Activated T-helper 1 cell treated with Interleukin-2 at 50 U/mL for 16 hours (primary cell): ENCODE results near the gene ACOT9.
"Not testable (repeated sequence)": the region's sequence is repeated elsewhere in the genome, so short reads cannot be mapped to it uniquely, and the experiment has no call there.

Source experiments
- DNase-seq: peaks from one replicate; pipeline ENCODE4 v3.0.0-alpha.2; 2020; ENCODE audit warnings: low read depth

ACOT9 gene

DNA sequence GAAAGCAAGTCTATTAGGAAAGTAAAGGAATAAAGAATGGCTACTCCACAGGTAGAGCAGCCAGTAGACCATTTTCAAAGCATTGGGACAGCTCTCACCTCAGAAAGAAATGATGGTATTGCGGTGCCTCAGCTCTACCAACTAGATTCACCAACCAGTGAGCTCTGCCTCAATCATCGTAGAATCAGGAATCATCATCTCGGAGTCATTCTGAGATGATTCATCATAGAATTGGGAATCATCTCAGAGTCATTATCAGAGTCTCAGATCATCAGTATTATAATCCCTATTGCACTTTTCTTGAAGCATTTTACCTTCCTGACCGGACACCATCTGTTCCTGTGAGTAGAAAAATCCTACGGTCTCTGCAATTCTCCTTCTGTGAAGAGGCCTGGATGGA is 22.4 kb upstream of the ACOT9 start:
- no peak for DNase-seq

DNA sequence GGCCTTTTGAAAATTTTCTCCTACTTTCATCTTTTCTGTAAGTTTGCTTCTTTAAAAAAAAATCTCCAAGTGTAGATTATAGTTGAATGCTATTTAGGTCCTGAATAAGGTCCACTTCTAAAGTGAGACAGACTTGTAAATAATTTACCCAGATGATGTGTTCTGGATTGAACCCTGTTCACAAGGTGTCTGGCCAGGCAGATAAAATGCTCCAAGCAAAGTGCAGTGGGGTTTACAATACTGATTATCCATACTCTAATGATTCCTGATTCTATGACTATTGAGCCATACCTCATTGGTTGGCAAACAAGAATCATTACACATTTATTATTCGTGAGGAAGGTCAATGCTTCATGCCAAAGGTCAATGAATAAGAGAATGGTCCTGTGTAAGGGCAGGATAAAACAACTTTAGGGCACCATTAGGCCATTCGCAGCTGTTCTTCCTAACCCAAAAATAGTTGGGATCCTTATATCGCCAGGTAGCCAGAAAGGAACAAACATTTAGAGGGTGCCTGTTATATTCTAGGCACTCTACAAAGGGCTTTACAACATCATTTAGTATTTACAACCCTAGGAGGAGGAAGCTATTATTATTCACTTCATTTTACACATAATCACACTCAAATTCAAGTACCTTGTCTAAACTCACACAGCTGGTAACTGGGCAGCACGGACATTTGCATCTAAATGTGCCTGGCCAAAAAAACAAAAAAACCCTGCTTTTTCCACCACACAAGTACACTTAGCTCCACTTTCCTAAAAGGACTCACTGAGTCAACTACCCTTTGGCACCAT is 21.3 kb upstream of the ACOT9 start:
- no peak for DNase-seq

DNA sequence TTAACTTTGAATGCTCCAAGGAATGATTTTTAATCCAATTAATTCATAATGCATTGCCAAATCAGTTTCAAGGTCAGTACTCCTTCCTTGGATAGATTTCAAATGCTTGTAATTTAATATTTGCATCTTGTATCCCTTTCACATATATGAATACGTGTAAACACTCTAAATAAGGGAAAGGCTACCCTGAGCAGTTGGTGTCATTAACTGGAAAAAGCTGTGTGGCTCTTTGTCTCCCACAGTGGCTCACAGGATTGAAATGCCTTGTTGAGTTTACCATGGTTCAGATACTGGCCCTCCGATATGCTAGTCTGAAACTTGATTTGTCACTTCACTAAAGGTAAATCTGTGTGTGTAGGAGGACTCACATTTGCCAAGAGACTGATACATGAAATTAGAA is 16.7 kb upstream of the ACOT9 start:
- DNase-seq, result no peak

DNA sequence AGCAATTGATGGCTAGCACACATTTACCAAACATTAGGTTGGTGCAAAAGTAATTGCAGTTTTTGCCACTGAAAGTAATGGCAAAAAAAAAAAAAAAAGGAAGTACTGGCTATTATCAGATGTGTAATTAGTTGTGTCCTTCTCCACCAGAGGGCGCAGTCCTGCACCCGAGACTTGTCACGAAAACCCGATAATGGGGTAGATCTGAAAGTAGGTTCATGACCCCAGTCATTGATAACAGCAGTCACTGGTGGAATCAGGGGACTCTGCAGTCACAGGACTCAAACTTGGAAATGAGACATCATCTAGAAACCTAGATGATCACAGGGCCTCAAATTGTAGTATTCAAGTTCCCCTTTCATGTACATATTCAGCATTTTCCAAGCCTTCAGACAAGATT is 13.1 kb upstream of the ACOT9 start:
- peak; percentile 33 for DNase-seq

DNA sequence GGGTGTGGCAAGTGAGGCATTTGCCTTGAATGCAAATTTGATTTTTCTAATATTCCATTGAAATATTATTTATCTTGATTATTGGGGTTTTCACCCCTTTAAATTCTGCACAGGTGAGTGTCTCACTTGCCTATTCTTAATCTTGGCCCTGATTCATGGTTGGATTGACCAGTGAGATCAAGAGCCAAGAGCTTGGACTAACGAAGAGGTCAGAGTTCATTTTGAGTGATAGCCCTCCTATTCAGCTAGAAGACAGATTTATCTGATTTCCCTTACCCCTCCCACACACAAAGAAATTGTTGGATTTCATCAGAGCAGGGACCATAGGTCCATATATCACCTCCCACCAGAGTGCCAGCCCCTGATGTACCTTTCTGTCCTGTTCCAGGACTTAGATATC is 11.6 kb upstream of the ACOT9 start:
- DNase-seq, result no peak

DNA sequence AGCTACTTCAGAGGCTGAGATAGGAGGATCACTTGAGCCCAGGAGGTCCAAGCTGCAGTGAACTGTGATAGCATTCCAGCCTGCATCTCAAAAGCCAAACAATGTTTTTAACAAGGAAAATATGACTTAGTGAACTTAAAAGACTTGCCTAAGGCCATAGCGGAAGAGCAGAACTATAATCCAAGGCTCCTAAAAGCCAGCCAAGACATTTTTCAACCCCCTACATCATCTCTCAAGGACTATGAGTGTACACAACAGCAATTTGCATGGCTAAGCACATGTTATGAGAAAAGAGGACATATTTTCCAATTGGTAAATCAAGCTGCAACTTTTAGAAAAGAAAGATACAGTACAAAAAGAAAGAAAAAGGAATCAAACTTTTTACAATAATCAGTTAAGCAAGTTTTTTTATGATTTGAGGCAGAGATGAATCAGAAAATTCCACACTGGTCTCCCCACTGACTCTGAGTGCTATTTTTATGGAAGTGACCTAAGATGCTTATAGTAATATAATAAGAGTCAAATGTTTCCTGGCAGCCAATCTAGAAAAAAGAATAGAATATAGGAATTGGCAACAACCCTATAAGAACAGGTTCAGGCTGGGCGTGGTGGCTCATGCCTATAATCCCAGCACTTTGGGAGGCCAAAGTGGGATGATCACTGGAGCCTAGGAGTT is 9.8 kb upstream of the ACOT9 start:
- no peak for DNase-seq

DNA sequence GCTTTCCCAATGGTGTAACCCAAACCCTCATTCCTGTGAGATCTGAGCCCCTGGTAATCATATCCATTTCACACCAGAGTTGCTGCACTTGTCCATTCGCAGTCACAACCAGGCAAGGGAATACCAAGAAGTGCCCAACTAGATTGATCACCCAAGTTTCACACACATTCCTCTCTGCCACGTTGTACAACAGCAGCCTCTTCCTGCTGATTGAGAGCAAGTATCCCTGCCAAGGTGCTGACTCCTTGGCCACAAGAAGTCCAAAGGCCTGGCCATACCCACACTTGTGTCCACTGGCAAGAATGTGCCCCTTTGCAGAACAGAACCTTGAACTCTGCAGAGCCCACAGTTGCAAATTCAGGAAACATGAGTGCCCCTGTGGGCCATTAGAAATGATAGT is 6.5 kb upstream of the ACOT9 start:
- DNase-seq, result no peak

DNA sequence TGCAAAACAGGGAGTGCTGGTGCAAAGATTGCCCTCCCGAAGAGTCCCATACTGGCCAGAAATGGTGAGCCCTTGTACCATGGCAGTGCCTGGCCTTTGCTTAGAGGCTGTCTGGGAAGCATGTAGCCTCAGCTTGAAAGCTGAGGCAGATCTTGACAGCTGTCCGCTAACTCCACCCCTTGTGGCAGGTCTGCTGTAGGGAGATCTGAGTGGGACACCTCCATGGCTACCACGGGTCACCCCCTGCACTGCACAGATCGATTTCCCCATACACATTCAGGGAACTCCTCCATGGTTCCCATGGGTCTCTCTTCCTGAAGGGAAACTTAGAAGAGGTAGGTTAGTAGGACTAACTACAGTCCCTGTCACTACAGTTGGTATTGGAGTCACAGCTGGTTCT is 6.1 kb upstream of the ACOT9 start:
- DNase-seq, result no peak

DNA sequence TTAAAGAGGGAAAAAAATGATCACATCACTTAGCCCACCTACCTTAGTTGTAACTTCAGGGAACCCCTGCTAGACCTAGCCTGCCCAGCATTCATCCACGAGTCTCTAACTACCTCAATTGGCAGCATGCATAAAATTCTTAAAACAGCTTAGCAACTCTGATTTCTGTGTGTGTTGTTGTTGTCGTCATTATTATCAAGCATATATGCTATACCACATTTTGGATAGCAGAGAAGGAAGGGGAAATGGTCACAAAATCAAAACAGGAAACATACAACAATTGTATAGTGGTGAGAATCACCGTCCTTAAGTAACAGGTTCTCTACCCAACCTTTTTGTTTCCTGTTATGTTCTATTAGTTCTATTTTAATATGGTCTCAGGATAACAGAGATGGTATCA is 2.7 kb upstream of the ACOT9 start:
- no peak for DNase-seq

DNA sequence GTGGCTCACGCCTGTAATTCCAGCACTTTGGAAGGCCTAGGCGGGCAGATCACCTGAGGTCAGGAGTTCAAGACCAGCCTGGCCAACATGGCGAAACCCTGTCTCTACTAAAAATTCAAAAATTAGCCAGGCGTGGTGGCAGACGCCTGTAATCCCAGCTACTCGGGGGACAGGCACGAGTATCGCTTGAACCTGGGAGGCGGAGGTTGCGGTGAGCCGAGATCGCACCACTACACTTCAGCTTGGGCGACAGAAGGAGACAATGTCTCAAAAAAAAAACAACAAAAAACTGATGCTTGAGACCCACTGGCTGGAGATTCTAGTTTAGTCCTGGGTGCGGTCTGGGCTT is 521 bp upstream of the ACOT9 start:
- DNase-seq, result not testable (repeated sequence)

DNA sequence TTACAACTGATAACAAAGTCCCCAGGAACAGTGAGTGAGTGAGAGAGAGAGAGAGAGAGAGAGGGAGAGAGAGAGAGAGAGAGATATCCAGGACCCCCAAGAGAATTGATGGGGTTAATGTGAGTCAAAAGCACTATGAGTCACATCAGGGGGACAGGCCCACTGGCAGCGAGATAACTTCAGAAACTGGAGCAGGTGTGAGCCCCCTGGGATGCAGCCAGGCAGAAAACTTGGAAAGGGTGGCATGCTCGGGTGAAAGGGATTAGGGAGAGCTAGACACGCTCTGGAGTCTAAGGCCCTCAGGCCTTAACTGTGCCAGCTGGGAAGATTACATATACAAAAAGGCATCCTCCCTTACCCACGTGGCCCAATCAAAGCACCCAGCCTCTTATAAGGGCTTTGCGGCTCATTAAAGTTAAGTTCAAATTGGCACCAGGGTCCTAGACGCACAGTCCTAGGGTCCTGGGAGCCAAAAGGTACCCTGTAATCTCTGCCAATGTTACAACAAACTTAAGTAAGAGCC is 841 bp downstream of the ACOT9 start:
- no peak for DNase-seq

DNA sequence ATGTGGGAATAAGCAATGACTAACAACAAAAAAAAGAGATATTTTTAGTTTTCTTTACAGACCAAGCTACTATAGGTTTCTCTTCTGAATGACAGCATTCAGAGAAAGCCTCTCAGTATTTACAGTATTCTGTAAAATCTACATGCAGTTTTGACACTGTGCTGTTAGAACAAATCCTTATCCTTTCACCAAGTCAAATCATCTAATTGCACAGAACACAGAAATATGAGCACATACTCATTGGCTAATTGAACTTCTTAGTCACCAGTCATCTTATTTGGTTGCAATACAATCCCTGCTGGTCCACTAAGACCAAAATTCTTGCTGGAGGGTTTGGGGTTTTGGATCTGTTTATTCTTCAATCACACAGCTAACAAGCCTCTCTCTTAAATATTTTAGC is 5.7 kb downstream of the ACOT9 start:
- DNase-seq, result no peak

DNA sequence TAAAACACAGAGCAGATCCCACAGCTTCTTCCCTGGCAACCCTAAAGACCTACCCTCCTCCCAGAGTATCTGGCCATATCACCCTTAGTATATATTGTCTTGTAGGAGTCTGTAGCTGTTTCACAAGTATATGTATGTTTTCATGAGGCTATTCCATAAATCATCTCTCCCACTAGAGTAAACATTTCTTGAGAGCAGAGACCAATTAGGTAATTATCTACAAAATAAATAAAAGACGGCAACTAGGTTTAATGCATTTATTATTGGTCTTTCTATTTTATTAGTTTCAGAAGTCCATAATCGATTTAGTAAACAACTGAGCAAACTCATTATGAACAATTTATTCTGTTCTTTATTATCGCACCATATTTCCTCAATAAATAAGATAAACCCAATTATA is 7.0 kb downstream of the ACOT9 start:
- DNase-seq, result no peak

DNA sequence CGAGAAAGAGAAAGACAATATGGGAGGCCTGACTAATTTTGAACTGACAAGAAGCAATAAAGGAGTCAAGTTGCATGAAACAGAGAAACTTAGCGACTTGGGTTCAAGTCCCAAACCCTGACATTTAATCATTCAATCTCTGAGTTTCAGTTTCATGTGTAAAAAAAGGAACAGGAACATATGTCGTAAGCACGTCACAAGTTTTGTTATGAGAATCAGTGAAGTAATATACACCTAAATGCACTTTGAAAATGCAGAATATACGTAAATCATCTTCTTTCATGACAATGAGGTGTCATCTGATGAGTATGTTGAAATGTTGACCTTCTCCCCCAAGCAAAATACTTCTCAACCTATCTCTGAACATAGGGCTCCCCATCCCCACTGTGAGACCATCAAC is 10.4 kb downstream of the ACOT9 start:
- DNase-seq, result no peak

DNA sequence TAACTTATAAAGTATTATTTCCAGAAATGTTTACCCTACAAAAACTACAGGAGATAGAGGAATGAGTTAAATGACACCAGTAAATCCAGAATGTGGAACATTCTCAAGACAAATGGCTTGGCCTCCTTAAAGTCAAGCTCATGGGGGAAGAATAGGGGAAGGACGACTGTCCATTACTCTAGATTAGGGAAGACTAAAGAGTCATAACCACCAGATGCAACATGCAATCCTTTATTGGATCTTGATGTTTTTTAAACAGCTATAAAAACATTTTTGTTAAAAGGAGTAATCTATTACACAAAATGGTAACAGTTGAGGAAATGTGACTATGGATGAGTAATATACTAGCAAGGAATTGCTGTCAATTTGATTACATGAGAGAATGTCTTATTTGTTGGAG is 11.1 kb downstream of the ACOT9 start:
- DNase-seq, result no peak

DNA sequence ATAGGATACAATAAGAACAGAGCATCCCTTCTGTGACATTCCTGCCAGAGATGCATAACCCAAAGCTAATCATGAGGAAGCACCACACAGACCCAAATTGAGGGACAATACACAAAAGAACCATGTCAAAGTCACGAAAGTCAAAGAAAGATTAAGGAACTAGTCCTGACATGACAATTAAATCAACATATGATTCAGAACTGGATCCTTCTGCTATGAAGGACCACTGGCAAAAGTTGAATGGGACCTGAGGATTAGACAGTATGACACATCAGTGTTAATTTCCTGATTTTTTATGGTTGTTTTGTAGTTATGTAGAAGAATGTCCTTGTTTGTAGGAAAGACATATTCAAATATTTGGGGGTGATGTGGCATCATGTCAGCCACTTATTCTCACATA is 13.9 kb downstream of the ACOT9 start:
- DNase-seq, result no peak

DNA sequence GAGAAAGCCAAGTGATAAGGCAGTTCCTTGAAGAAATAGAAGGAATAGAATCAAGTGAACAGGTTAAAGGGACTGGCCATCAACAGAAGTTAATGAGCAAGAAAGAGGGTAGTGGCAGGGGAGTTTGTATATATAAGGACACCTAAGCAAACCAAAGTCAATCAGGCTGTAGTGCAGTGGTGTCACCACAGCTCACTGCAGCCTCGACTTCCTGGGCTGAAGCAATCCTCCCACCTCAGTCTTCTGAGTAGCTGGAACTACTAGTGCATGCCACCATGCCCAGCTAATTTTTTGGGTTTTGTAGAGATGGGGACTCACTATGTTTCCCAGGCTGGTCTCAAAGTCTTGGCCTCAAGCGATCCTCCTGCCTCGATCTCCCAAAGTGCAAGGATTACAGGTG is 15.9 kb downstream of the ACOT9 start:
- no peak for DNase-seq

DNA sequence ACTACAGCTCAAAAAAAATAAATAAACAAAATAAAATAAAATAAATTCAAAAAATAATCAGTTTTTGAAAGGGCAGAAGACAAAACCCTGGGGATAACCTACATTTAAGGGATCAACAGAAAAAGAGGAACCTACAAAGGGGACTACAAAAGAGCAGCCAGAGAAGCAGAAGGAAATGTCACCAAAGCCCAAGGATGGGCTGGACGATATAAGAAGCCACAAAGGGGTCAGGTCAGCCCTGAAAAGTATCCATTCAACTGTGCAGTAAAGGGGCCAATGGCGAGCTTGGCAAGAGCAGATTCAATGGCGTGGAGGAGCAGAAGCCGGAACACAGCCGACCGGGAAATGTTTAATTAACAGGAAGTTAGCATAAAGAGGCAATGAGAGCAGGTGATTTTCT is 16.9 kb downstream of the ACOT9 start:
- DNase-seq, result no peak

DNA sequence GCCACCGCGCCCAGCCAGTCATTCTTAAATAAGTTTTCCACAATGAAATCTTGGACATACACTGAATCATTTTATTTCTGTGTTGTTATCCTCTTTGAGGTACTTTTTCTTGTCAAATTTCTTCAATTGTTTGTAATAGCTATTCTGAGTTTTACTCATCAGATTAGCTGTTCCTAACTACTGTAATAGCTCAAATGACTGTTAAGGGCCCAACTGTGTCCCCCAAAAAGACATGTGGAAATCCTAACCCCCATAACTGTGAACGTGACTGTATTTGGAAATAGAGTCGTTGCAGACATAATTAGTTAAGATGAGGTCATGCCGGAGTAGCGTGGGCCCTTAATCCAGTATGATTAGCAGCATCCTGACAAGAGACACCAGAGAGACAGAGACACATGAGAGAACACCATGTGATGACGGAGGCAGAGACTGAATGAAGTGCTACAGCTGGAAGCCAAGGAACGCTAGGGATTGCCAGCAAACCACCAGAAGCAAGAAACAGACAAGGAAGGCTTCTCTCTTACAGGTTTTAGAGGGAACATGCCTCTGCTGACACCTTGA is 22.9 kb downstream of the ACOT9 start:
- no peak for DNase-seq

DNA sequence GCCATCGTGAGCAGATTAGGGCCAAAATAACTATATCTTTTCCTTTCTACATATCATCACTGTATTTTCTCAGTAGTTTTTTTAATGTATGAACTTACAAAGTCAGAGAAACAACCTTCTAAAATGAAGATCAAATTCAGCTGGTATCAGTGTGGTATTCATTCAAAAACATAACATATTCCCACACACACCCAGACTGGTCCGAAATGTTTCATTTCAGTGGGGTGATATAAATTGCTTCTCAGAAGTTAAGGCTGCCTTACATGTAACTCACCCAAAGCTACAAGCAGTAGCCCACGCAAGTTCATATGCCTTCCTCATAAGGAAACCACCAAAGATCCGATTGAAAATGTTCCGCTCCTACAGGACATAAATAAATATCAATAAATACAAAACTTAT is 37.8 kb downstream of the ACOT9 start:
- DNase-seq, result no peak

DNA sequence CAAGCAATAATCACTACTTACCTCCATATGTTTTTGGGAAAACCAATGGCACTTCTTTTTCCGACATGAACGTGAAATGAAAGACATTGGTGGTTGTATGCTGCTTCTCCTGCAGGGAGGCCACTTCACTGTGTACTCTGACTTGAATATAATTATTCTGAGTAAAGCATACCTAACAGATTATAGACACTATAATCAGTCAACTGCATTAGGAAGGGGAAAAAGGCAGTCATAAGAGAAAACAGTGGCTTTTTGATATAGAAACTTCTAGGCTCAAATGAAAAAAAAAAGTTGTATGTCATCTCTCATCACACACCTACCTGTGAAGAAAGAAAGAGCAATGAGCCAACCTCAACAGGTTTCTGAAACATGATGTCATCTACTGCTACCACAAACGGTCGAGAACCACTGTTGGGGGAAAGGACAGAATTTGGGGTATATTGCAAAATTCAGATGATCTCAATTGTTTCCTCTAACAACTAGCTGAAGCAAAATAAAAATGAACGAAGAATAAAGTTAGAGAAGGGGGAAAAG is 38.3 kb downstream of the ACOT9 start:
- DNase-seq, result no peak

DNA sequence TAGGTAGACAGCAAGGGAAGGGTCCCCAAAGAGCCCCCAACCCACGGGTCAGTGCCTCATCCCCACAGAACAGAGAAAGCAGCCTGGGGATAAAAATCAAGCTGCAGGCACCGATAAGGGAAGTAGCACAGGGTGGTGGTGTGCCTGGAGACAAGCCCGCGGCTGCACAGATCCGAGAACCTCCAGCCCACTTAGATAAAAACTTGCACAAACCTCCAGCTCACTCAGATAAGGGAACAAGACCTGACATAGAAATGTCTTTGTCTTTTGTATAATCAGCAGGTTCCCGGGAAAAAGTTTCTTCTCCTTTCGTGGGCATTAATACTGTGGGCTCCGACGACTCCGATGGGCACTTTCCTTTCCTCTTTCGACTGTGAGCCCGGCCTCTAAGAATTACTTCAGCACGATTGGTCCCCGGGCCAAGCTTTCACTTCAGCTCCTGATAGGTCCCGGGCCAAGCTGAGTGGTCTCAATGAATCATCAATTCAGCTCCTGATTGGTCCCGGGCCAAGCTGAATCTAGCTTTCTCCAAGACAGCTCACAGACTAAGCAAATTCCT is 43.4 kb downstream of the ACOT9 start:
- no peak for DNase-seq

DNA sequence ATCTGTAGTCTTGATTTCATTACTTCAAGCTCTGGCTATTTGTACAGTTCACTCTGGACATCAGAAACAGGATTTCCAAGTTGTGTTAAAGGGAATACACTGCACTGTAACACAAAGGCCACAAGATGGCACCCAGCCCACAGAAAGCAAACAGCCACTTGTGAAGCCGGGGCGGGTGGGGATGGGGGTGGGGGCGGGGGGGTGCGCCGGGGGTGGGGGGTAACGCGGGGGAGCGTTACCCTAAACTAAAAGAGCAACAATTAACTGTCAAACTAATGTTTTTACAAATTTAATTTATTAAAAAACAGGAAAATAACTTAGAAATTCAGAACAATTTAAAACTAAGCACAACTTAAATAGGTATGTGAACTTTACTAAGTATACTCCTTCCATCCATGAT is 48.5 kb downstream of the ACOT9 start:
- no peak for DNase-seq
